ENCODE measurements around the gene RGL2.

RGL2 gene

DNA sequence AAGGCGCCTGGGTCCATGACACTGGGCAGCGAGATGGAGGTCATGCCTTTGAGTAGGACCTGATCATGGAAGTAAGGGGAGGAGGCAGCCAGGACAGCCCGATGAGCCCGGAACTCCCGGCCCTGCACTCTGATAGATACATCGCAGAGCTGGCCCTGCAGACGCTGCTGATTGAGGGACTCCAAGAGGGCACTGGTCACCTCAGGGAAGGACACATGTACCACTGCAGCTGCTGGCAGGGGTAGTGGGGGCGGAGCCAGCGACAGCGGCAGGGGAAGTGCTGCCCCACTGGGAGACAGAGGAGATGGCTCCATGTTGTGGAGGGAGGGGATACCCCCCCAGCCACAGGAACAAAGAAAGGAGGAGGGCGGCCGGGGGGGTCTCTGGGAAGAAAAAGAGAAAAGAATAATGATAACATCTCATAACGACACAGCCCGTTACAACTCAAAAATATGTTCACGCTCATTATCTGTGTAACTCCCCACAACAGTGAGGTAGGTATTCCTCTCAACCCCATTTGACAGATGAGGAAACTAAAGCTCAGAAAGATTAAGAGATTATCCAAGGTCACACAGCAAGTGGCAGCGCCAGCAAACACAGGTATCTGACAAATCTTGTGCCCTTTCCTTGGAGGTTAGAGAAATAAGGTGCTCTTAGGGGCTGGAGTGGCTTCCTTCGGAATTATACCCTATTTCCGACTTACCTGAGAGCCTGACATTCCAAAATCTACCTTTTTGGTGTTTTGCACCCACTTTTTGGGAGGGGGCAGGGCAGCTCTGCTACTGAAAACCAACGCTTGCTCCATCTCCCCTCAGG, 18.1 kb upstream of the RGL2 start:
- no peak for DNase-seq (ENCODE audit: low spot score)

- no peak for DNase-seq (ENCODE audit: low spot score)
These were observed 17.3 kb upstream of the RGL2 start for GRCh38 chr6:33315793-33316602.

GRCh38 chr6:33314943-33315792, 16.4 kb upstream of the RGL2 start:
- no peak for DNase-seq (ENCODE audit: low spot score)

- no peak for DNase-seq (ENCODE audit: low spot score)
These were observed 15.8 kb upstream of the RGL2 start for GRCh38 chr6:33314515-33314942.

- DNase-seq (ENCODE audit: low spot score), result peak; percentile 60
These were observed 15.2 kb upstream of the RGL2 start, which contains the start of gene TAPBP for GRCh38 chr6:33313709-33314514. Gene TAPBP, minus strand, starts transcription at chr6:33314078. Its CDS starts 37 bp downstream, at chr6:33314041.

DNA sequence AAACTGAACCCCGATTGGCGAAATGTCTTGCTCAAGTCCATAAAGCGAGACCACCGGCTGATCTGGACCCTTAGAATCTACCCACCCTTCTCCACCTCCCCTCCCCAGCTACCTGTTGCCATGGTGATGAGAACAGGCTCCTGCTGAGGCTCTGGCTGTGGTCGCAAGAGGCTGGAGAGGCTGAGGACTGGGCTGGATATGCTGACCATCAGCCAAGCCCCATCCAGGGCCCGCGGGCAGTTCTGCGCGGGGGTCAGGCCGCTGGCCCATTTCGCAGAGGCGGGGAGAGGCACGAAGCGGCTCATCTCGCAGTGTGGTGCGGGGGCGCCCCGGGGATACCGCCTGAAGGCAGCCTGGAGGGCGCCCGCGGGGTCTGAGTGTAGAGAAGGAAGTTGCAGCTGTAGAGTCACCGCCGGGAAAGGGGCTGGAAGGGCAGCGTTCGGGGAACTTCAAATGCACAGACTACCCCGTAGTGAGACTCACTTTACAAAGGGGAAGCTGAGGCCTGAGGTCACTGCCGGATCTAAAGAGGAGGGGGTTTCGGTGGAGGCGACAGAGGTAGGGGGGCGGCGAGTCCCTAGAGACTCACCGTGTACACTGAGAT, 14.5 kb upstream of the RGL2 start:
- DNase-seq (ENCODE audit: low spot score), result peak; percentile 52

- no peak for DNase-seq (ENCODE audit: low spot score)
These were observed 13.8 kb upstream of the RGL2 start for GRCh38 chr6:33312361-33313104.

DNA sequence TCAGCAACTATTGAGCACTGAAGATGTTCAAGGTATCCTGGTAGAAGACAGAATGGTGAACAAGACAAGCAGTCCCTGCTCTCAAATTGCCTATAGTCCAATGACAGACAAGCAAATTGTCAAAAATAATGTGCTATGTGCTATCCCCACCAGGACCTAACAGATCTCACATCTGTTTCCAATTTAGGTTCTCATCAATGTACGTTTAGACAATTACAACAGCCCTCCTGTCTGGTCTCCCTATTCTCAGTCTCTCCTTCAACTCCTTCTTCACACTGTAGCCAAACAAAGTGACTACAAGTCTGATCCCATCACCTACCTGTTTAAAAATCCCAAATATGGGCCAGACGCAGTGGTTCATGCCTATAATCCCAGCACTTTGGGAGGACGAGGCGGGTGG, 7.6 kb upstream of the RGL2 start:
- DNase-seq (ENCODE audit: low spot score), result no peak

DNA sequence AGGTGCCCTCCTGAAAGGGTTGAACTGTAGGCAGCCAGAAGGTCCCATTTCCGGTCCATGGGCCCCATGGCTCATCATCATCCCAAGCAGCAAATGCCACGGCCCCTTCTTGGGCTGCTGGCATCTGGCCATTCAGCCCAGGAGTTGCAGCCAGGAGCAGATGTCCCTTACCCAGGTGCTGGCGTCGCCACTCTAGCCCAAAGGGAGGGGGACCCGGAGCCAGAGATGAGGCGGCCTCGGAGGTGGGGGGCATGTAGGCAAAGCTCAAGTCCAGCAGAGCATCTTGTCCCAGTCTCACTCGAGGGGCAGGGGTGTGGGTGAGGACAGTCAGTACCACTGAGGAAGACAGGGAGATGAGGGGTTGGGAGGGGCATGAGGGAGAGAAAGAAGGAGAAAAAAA, 6.3 kb upstream of the RGL2 start:
- DNase-seq (ENCODE audit: low spot score), result no peak

GRCh38 chr6:33304216-33304615, 5.5 kb upstream of the RGL2 start:
- DNase-seq (ENCODE audit: low spot score), result no peak

GRCh38 chr6:33301877-33302276, 3.1 kb upstream of the RGL2 start:
- no peak for DNase-seq (ENCODE audit: low spot score)

GRCh38 chr6:33299237-33299944, 649 bp upstream of the RGL2 start:
- peak; percentile 92 for DNase-seq (ENCODE audit: low spot score)

GRCh38 chr6:33297956-33298772, 578 bp downstream of the RGL2 start:
- peak; percentile 59 for DNase-seq (ENCODE audit: low spot score)

- DNase-seq (ENCODE audit: low spot score), result no peak
These were observed 1.3 kb downstream of the RGL2 start for GRCh38 chr6:33297406-33297955.

GRCh38 chr6:33296797-33297405, 1.8 kb downstream of the RGL2 start:
- DNase-seq (ENCODE audit: low spot score), result no peak

DNA sequence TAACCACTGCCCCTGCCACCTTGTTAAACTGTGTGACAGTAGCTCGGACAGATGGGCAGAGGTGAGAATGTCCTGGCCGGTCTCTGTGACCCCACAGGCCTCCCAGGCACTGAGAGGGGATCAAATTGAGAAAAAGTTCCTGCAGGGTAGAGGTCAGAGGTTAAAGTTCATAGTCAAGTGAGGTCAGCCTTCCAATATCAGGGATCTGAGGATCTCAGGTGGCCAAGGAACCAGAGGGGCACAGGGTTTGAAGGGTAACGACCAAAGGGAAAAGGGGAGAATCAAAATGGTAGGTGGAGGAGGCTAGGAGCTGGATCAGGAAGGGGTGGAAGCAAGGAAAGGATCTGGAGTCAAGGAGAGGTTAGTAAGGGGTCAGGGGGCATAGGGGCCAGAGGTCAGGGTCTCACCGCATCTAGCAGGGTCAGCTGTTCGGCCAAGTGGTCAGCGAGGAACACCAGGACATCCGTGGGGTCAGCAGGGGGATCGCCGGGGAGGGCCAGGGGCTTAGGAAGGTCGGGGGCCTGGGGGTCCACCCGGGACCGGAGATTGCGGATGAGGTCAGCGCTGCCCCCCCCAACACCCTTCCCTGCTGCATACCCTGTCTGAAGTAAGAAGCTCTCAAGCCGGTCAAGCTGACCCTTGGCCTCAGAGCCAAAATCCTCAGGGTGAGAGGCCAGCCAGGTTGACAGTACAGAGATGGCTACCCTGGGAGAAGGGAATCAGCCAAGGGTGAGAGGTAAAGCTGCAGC, 2.9 kb downstream of the RGL2 start:
- no peak for DNase-seq (ENCODE audit: low spot score)
